Measurements from ENCODE around the gene TTC33. TPM values are rescaled to one million over a fixed set of nuclear protein-coding genes. Genes with fewer than 3 reads are reported as not detected.

TTC33 gene
- total RNA-seq, 2 donors from 2014 or later = 13.5 to 19.3 TPM

DNA sequence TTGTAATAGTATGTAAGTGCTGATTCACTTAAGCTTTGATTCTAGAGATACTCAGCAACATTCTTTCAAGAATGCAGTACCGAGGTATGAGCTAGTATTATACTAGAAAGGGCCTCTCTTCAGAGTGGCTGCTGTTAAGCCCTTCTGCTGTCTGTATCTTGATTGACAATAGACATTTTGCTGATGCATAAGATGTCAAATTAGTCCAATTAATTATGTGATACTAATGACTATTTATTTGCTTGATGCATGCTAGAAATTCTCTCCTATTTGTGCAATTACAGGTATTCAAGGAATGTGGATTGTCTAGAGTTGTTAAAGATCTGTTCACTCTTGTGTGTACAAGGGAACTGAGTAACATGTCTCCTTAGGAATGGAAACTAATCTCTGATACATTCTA, 168.4 kb downstream of the TTC33 start:
- no peak overlapping the region for H3K4me3 ChIP-seq (ENCODE audit: low read length)
- TF ChIP-seq, protein P1, sequence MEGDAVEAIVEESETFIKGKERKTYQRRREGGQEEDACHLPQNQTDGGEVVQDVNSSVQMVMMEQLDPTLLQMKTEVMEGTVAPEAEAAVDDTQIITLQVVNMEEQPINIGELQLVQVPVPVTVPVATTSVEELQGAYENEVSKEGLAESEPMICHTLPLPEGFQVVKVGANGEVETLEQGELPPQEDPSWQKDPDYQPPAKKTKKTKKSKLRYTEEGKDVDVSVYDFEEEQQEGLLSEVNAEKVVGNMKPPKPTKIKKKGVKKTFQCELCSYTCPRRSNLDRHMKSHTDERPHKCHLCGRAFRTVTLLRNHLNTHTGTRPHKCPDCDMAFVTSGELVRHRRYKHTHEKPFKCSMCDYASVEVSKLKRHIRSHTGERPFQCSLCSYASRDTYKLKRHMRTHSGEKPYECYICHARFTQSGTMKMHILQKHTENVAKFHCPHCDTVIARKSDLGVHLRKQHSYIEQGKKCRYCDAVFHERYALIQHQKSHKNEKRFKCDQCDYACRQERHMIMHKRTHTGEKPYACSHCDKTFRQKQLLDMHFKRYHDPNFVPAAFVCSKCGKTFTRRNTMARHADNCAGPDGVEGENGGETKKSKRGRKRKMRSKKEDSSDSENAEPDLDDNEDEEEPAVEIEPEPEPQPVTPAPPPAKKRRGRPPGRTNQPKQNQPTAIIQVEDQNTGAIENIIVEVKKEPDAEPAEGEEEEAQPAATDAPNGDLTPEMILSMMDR (conservative IDR thresholded peaks at IDR 0.05) = no peak
- H3K27me3 Mint-ChIP-seq (ENCODE audit: insufficient read depth) = no peaks in the 10 kb centered on the region
- 80 to 97% methylated on average over 1 of the region's 1 CpG for WGBS, 2 experiments (ENCODE audit: insufficient coverage in 1 of 2, insufficient read length in 1 of 2)
- H3K36me3 ChIP-seq (ENCODE audit: control insufficient read depth, insufficient read depth, low read length) = no peaks in the 10 kb centered on the region
- no peaks in the 10 kb centered on the region for H3K4me1 ChIP-seq (ENCODE audit: control insufficient read depth, insufficient read depth, low read length)
- no peaks in the 10 kb centered on the region for H3K36me3 Mint-ChIP-seq (ENCODE audit: low read depth)
- H3K4me1 Mint-ChIP-seq = no peaks in the 10 kb centered on the region
- no peaks in the 10 kb centered on the region for H3K9me3 ChIP-seq (ENCODE audit: control insufficient read depth, low read length)
- no peak for DNase-seq
- H3K27ac ChIP-seq (ENCODE audit: low read depth, low read length) = no peak overlapping the region
- no peak overlapping the region for H3K4me3 Mint-ChIP-seq
- no peak overlapping the region for H3K9ac ChIP-seq (ENCODE audit: extremely low read depth, low read length, poor library complexity, severe bottlenecking)
- H3K27me3 ChIP-seq (ENCODE audit: control insufficient read depth, insufficient read depth, low read length, poor library complexity, severe bottlenecking) = no peaks in the 10 kb centered on the region
- no peak overlapping the region for H3K27ac Mint-ChIP-seq
- no peaks in the 10 kb centered on the region for H3K9me3 Mint-ChIP-seq

- no peaks in the 10 kb centered on the region for H3K36me3 Mint-ChIP-seq (ENCODE audit: low read depth)
- H3K27me3 Mint-ChIP-seq (ENCODE audit: insufficient read depth) = no peaks in the 10 kb centered on the region
- Histone ChIP-seq H3K9me3 (ENCODE audit: control insufficient read depth, low read length) (no peaks in the 10 kb centered on the region), H3K9ac (ENCODE audit: extremely low read depth, low read length, poor library complexity, severe bottlenecking) (no peak overlapping the region), H3K4me1 (ENCODE audit: control insufficient read depth, insufficient read depth, low read length) (no peaks in the 10 kb centered on the region), H3K36me3 (ENCODE audit: control insufficient read depth, insufficient read depth, low read length) (no peaks in the 10 kb centered on the region), H3K4me3 (ENCODE audit: low read length) (no peak overlapping the region), H3K27ac (ENCODE audit: low read depth, low read length) (no peak overlapping the region), H3K27me3 (ENCODE audit: control insufficient read depth, insufficient read depth, low read length, poor library complexity, severe bottlenecking) (no peaks in the 10 kb centered on the region)
- TF ChIP-seq, protein P1 (conservative IDR thresholded peaks at IDR 0.05) = no peak
- DNase-seq = no peak
- H3K9me3 Mint-ChIP-seq = no peaks in the 10 kb centered on the region
- H3K4me1 Mint-ChIP-seq = no peaks in the 10 kb centered on the region
- no peak overlapping the region for H3K4me3 Mint-ChIP-seq
- 86% methylated on average over 3 of the region's 5 CpGs; no CpG with 5 or more reads in 1 of the 2 experiments for WGBS, 2 experiments (ENCODE audit: insufficient coverage in 1 of 2, insufficient read length in 1 of 2)
- H3K27ac Mint-ChIP-seq = no peak overlapping the region
Measured at GRCh38 chr5:40585537-40586267, 170.1 kb downstream of the TTC33 start.

DNA sequence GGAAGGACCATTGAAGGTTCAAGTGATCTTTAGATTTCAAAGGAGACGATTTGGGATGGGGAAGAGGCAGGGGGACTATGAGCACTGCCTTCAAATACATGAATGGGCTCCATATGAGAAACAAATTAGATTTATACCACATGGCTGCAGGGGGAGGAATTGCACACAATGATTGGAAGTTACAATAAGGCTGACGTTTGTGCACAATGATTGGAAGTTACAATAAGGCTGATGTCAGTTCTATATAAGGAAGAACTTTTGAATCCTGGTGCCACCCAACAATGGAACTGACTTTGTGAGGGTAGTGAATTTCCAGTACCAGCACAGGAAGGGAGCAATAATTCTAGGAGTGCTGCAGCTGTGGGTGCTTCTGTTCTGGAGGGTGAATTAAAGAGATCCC, 171.7 kb downstream of the TTC33 start:
- H3K36me3 Mint-ChIP-seq (ENCODE audit: low read depth) = no peaks in the 10 kb centered on the region
- H3K9me3 ChIP-seq (ENCODE audit: control insufficient read depth, low read length) = no peaks in the 10 kb centered on the region
- H3K4me1 Mint-ChIP-seq = no peaks in the 10 kb centered on the region
- DNase-seq = no peak
- TF ChIP-seq, protein P1 (conservative IDR thresholded peaks at IDR 0.05) = no peak
- no peak overlapping the region for H3K4me3 Mint-ChIP-seq
- H3K4me3 ChIP-seq (ENCODE audit: low read length) = no peak overlapping the region
- H3K27ac Mint-ChIP-seq = no peak overlapping the region
- no peaks in the 10 kb centered on the region for H3K27me3 Mint-ChIP-seq (ENCODE audit: insufficient read depth)
- WGBS, 2 experiments (ENCODE audit: insufficient coverage in 1 of 2, insufficient read length in 1 of 2) = 86 to 89% methylated on average over 2 of the region's 2 CpGs
- H3K9me3 Mint-ChIP-seq = no peaks in the 10 kb centered on the region
- no peaks in the 10 kb centered on the region for H3K27me3 ChIP-seq (ENCODE audit: control insufficient read depth, insufficient read depth, low read length, poor library complexity, severe bottlenecking)
- H3K36me3 ChIP-seq (ENCODE audit: control insufficient read depth, insufficient read depth, low read length) = no peaks in the 10 kb centered on the region
- H3K4me1 ChIP-seq (ENCODE audit: control insufficient read depth, insufficient read depth, low read length) = no peaks in the 10 kb centered on the region
- H3K27ac ChIP-seq (ENCODE audit: low read depth, low read length) = no peak overlapping the region
- H3K9ac ChIP-seq (ENCODE audit: extremely low read depth, low read length, poor library complexity, severe bottlenecking) = no peak overlapping the region

All from endodermal cell (in vitro differentiated cells).